HG03108 (cell line): ENCODE measurements around the gene MXD1.

Experiments
- ATAC-seq: cut with Tn5 transposase; IDR thresholded peaks from one replicate; pipeline ENCODE4 v1.9.1; 2021; ENCODE audit warnings: moderate library complexity; ENCODE audit not compliant: unreplicated experiment

MXD1 gene

GRCh38 chr2:69975853-69976462 lies 61.0 kb downstream of the MXD1 start:
- ATAC-seq = no peak

- ATAC-seq = no peak
Measured at GRCh38 chr2:69977186-69977585, 62.3 kb downstream of the MXD1 start.

GRCh38 chr2:69977906-69978482 lies 63.1 kb downstream of the MXD1 start:
- ATAC-seq = no peak

- no peak for ATAC-seq
Measured at GRCh38 chr2:69979902-69980807, 65.2 kb downstream of the MXD1 start.

- ATAC-seq = no peak
Measured at GRCh38 chr2:69983392-69983966, 68.6 kb downstream of the MXD1 start.

- ATAC-seq = no peak
Measured at GRCh38 chr2:69985216-69985615, 70.3 kb downstream of the MXD1 start.

GRCh38 chr2:69985688-69986087 lies 70.8 kb downstream of the MXD1 start:
- no peak for ATAC-seq

- no peak for ATAC-seq
Measured at GRCh38 chr2:69986691-69987090, 71.8 kb downstream of the MXD1 start.

- ATAC-seq = no peak
Measured at GRCh38 chr2:69988086-69988635, 73.3 kb downstream of the MXD1 start.

- ATAC-seq = no peak
Measured at GRCh38 chr2:69989009-69989408, 74.1 kb downstream of the MXD1 start.

GRCh38 chr2:69989441-69990105 lies 74.7 kb downstream of the MXD1 start:
- ATAC-seq = no peak
